ENCODE results near the gene SERPIND1. TPM values are rescaled to one million over a fixed set of nuclear protein-coding genes. Genes with fewer than 3 reads are reported as not detected.

The SERPIND1 gene
- polyA plus RNA-seq, 1 donor from 2014 or later, result not detected

DNA sequence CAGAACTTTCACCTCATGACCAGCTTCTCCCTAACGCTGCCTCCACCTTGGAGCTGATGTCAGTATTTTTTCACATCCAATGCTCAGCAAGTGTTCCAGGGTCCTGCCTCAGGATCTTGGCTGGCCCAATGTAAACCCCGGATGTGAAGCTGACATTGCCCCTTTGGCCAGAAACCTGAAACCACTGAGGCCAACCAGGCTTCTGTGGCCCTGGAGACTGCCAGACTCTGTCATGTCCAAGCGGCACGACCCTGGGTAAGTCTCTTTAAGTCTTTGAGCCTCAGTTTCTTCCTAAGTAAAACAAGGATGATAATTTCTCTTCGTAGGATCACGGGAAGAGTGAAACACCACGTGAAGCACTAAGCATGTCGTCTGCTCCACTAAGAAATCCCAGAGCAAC lies 22.8 kb downstream of the SERPIND1 start:
- Histone ChIP-seq H3K9ac (ENCODE audit: low read length) (no peak overlapping the region), H3K9me3 (ENCODE audit: low read length) (no peaks in the 10 kb centered on the region), H2AFZ (ENCODE audit: low read depth, low read length) (no peak overlapping the region), H3K36me3 (ENCODE audit: insufficient read depth, low read length) (no peaks in the 10 kb centered on the region), H3K9me2 (ENCODE audit: insufficient read depth, low read length) (no peaks in the 10 kb centered on the region), H3K79me2 (replicated peaks; ENCODE audit: insufficient read depth, low read length) (no peaks in the 10 kb centered on the region), H3K4me3 (ENCODE audit: low read length) (no peak overlapping the region), H4K20me1 (ENCODE audit: insufficient read depth) (no peaks in the 10 kb centered on the region), H3K27ac (ENCODE audit: low read length) (no peak overlapping the region), H3F3A (ENCODE audit: insufficient read depth, low read length, poor library complexity, severe bottlenecking) (no peaks in the 10 kb centered on the region), H3K27me3 (ENCODE audit: insufficient read depth, low read depth, low read length) (no peaks in the 10 kb centered on the region), H3K4me2 (ENCODE audit: low read length) (no peak overlapping the region)
- TF ChIP-seq EP300 (conservative IDR thresholded peaks at IDR 0.05; ENCODE audit: poor library complexity, severe bottlenecking), result no peak
- TF ChIP-seq SMC3 (conservative IDR thresholded peaks at IDR 0.05; ENCODE audit: poor library complexity), result no peak
- no peak for TF ChIP-seq RAD21 (conservative IDR thresholded peaks at IDR 0.05)
- no peak for TF ChIP-seq POLR2AphosphoS5 (IDR thresholded peaks at IDR 0.05)
- TF ChIP-seq MXI1 (conservative IDR thresholded peaks at IDR 0.05; ENCODE audit: poor library complexity, severe bottlenecking), result no peak
- TF ChIP-seq, protein P1, sequence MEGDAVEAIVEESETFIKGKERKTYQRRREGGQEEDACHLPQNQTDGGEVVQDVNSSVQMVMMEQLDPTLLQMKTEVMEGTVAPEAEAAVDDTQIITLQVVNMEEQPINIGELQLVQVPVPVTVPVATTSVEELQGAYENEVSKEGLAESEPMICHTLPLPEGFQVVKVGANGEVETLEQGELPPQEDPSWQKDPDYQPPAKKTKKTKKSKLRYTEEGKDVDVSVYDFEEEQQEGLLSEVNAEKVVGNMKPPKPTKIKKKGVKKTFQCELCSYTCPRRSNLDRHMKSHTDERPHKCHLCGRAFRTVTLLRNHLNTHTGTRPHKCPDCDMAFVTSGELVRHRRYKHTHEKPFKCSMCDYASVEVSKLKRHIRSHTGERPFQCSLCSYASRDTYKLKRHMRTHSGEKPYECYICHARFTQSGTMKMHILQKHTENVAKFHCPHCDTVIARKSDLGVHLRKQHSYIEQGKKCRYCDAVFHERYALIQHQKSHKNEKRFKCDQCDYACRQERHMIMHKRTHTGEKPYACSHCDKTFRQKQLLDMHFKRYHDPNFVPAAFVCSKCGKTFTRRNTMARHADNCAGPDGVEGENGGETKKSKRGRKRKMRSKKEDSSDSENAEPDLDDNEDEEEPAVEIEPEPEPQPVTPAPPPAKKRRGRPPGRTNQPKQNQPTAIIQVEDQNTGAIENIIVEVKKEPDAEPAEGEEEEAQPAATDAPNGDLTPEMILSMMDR (IDR thresholded peaks at IDR 0.05; ENCODE audit: poor library complexity, severe bottlenecking), result no peak
- TF ChIP-seq TAF1 (IDR thresholded peaks at IDR 0.05; ENCODE audit: low read depth), result no peak
- no peak for TF ChIP-seq EZH2 (IDR thresholded peaks at IDR 0.05; ENCODE audit: borderline replicate concordance, insufficient read depth, low read length, poor library complexity, severe bottlenecking)
- TF ChIP-seq, protein P2, sequence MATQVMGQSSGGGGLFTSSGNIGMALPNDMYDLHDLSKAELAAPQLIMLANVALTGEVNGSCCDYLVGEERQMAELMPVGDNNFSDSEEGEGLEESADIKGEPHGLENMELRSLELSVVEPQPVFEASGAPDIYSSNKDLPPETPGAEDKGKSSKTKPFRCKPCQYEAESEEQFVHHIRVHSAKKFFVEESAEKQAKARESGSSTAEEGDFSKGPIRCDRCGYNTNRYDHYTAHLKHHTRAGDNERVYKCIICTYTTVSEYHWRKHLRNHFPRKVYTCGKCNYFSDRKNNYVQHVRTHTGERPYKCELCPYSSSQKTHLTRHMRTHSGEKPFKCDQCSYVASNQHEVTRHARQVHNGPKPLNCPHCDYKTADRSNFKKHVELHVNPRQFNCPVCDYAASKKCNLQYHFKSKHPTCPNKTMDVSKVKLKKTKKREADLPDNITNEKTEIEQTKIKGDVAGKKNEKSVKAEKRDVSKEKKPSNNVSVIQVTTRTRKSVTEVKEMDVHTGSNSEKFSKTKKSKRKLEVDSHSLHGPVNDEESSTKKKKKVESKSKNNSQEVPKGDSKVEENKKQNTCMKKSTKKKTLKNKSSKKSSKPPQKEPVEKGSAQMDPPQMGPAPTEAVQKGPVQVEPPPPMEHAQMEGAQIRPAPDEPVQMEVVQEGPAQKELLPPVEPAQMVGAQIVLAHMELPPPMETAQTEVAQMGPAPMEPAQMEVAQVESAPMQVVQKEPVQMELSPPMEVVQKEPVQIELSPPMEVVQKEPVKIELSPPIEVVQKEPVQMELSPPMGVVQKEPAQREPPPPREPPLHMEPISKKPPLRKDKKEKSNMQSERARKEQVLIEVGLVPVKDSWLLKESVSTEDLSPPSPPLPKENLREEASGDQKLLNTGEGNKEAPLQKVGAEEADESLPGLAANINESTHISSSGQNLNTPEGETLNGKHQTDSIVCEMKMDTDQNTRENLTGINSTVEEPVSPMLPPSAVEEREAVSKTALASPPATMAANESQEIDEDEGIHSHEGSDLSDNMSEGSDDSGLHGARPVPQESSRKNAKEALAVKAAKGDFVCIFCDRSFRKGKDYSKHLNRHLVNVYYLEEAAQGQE (IDR thresholded peaks at IDR 0.05; ENCODE audit: borderline replicate concordance), result no peak

DNA sequence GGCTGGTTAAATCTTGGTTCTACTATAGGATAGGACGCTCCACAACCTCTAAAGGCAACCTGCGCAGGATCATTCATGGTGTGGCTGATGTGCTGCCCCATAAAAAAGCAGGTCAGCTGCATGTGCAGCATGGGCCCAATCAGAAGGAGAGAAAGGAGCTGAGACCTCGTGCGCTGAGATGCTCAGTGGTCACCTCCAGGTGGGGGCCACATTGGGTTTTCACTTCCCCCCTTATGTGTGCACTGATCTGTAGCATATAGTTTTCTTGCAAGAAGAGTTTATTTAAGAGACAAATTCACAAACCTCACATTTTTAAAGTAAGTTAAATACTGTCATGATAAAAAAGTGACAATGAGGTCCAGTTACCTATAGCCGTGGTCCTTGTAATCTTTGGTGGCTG lies 24.3 kb downstream of the SERPIND1 start:
- Histone ChIP-seq H3K4me2 (ENCODE audit: low read length) (no peak overlapping the region), H3K79me2 (replicated peaks; ENCODE audit: insufficient read depth, low read length) (no peaks in the 10 kb centered on the region), H2AFZ (ENCODE audit: low read depth, low read length) (no peak overlapping the region), H3F3A (ENCODE audit: insufficient read depth, low read length, poor library complexity, severe bottlenecking) (no peaks in the 10 kb centered on the region), H3K9me3 (ENCODE audit: low read length) (no peaks in the 10 kb centered on the region), H3K36me3 (ENCODE audit: insufficient read depth, low read length) (no peaks in the 10 kb centered on the region), H4K20me1 (ENCODE audit: insufficient read depth) (no peaks in the 10 kb centered on the region), H3K9me2 (ENCODE audit: insufficient read depth, low read length) (no peaks in the 10 kb centered on the region), H3K4me3 (ENCODE audit: low read length) (no peak overlapping the region), H3K27ac (ENCODE audit: low read length) (no peak overlapping the region), H3K9ac (ENCODE audit: low read length) (no peak overlapping the region), H3K27me3 (ENCODE audit: insufficient read depth, low read depth, low read length) (no peaks in the 10 kb centered on the region)
- no peak for TF ChIP-seq RAD21 (conservative IDR thresholded peaks at IDR 0.05)
- no peak for TF ChIP-seq MXI1 (conservative IDR thresholded peaks at IDR 0.05; ENCODE audit: poor library complexity, severe bottlenecking)

DNA sequence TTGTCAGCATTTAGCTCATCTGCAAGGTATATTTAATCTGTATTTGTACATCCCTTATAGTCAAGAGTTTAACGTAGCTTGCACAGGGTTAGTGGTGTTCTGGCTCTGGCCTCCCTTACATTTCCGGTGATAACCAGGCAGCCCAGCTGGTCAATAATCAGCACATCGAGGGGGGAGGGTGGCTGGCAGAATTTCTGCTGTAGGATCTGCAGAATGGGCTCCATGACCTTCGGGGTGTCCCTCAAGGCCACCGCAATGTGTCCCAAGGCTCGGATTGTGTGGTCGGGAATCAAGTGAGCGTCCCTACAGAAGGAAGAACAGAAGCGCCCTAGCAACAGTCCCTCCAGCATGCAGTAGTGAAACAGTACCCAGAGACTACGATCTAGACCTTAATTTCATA lies 25.1 kb downstream of the SERPIND1 start:
- H3K27me3 ChIP-seq (ENCODE audit: insufficient read depth, low read depth, low read length), result no peaks in the 10 kb centered on the region
- H3K9ac ChIP-seq (ENCODE audit: low read length), result no peak overlapping the region
- no peaks in the 10 kb centered on the region for H3K9me2 ChIP-seq (ENCODE audit: insufficient read depth, low read length)
- no peak overlapping the region for H3K4me3 ChIP-seq (ENCODE audit: low read length)
- no peak for TF ChIP-seq MXI1 (conservative IDR thresholded peaks at IDR 0.05; ENCODE audit: poor library complexity, severe bottlenecking)
- no peak for TF ChIP-seq RAD21 (conservative IDR thresholded peaks at IDR 0.05)
- no peak for TF ChIP-seq EZH2 (IDR thresholded peaks at IDR 0.05; ENCODE audit: borderline replicate concordance, insufficient read depth, low read length, poor library complexity, severe bottlenecking)
- TF ChIP-seq, protein P1 (IDR thresholded peaks at IDR 0.05; ENCODE audit: poor library complexity, severe bottlenecking), result no peak
- no peak for TF ChIP-seq EP300 (conservative IDR thresholded peaks at IDR 0.05; ENCODE audit: poor library complexity, severe bottlenecking)
- TF ChIP-seq, protein P2 (IDR thresholded peaks at IDR 0.05; ENCODE audit: borderline replicate concordance), result no peak
- TF ChIP-seq POLR2AphosphoS5 (IDR thresholded peaks at IDR 0.05), result no peak
- no peak for TF ChIP-seq TAF1 (IDR thresholded peaks at IDR 0.05; ENCODE audit: low read depth)
- TF ChIP-seq SMC3 (conservative IDR thresholded peaks at IDR 0.05; ENCODE audit: poor library complexity), result no peak
- H3F3A ChIP-seq (ENCODE audit: insufficient read depth, low read length, poor library complexity, severe bottlenecking), result no peaks in the 10 kb centered on the region
- H3K79me2 ChIP-seq (replicated peaks; ENCODE audit: insufficient read depth, low read length), result no peaks in the 10 kb centered on the region
- no peaks in the 10 kb centered on the region for H3K36me3 ChIP-seq (ENCODE audit: insufficient read depth, low read length)
- no peaks in the 10 kb centered on the region for H4K20me1 ChIP-seq (ENCODE audit: insufficient read depth)
- H3K27ac ChIP-seq (ENCODE audit: low read length), result no peak overlapping the region
- H2AFZ ChIP-seq (ENCODE audit: low read depth, low read length), result no peak overlapping the region
- H3K4me2 ChIP-seq (ENCODE audit: low read length), result no peak overlapping the region
- no peaks in the 10 kb centered on the region for H3K9me3 ChIP-seq (ENCODE audit: low read length)
